ENCODE measurements around the gene COMTD1.

DNA sequence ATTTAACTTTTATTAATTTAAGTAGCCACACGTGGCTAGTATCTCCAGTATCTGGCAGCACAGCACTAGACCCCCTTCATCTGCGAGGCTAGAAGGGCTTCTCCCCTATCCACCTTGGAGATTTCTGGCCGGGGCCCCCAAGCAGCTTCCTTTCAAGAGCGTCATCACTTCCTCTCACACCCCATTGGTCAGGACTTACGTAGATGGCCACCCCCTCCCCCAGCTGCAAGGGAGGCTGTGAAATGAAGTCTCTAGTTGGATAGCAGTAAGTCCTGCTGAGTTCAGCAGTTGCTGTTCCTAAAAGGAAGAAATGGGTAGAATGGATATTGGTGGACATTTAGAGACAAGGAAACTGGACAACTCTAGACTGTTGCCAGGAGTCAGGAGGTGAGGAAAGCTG is 33.8 kb upstream of the COMTD1 start:
- no peak for TF ChIP-seq POLR2A (IDR thresholded peaks at IDR 0.05)
- TF ChIP-seq, protein P1, sequence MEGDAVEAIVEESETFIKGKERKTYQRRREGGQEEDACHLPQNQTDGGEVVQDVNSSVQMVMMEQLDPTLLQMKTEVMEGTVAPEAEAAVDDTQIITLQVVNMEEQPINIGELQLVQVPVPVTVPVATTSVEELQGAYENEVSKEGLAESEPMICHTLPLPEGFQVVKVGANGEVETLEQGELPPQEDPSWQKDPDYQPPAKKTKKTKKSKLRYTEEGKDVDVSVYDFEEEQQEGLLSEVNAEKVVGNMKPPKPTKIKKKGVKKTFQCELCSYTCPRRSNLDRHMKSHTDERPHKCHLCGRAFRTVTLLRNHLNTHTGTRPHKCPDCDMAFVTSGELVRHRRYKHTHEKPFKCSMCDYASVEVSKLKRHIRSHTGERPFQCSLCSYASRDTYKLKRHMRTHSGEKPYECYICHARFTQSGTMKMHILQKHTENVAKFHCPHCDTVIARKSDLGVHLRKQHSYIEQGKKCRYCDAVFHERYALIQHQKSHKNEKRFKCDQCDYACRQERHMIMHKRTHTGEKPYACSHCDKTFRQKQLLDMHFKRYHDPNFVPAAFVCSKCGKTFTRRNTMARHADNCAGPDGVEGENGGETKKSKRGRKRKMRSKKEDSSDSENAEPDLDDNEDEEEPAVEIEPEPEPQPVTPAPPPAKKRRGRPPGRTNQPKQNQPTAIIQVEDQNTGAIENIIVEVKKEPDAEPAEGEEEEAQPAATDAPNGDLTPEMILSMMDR (IDR thresholded peaks at IDR 0.05): no peak

Data from body of pancreas (tissue), 4 donors.